Muscle layer of duodenum (tissue), 2 donors: ENCODE data around the gene BICD1.

ENCODE experiments used
- H3K27ac ChIP-seq: one replicate; pipeline ENCODE4 v1.7.0; 2013; ENCODE audit warnings: mild to moderate bottlenecking, low read length
- H3K27me3 ChIP-seq: one replicate; pipeline ENCODE4 v1.7.0; 2013; ENCODE audit warnings: low read depth, mild to moderate bottlenecking, control low read depth, low read length
- H3K36me3 ChIP-seq, 2 donors: one replicate each; pipeline ENCODE4 v1.7.0; 2013; ENCODE audit warnings: low read length in 2 of 2, control low read depth in 1 of 2, mild to moderate bottlenecking in 1 of 2; ENCODE audit not compliant: insufficient read depth in 2 of 2, control insufficient read depth in 1 of 2
- H3K4me1 ChIP-seq, 2 donors: one replicate each; pipeline ENCODE4 v1.7.0; 2013; ENCODE audit warnings: low read length in 2 of 2, mild to moderate bottlenecking in 2 of 2, control low read depth in 1 of 2, moderate library complexity in 1 of 2; ENCODE audit not compliant: insufficient read depth in 2 of 2, control insufficient read depth in 1 of 2
- H3K4me3 ChIP-seq, 2 donors: one replicate each; pipeline ENCODE4 v1.7.0; 2013; ENCODE audit warnings: low read length in 2 of 2, low read depth in 1 of 2, mild to moderate bottlenecking in 1 of 2
- H3K9me3 ChIP-seq, 2 donors: one replicate each; pipeline ENCODE4 v1.7.0; 2013; ENCODE audit warnings: low read length in 2 of 2, control low read depth in 1 of 2, mild to moderate bottlenecking in 1 of 2; ENCODE audit not compliant: control insufficient read depth in 1 of 2
- donor health status: healthy.

Gene BICD1

GRCh38 chr12:32148372-32148771 is 41.7 kb downstream of the BICD1 start:
- H3K27me3 ChIP-seq = no peaks in the 10 kb centered on the region
- no peaks in the 10 kb centered on the region for H3K9me3 ChIP-seq
- H3K4me3 ChIP-seq = no peak overlapping the region
- H3K4me1 ChIP-seq = no peaks in the 10 kb centered on the region
- H3K27ac ChIP-seq = no peak overlapping the region
- H3K36me3 ChIP-seq = no peaks in the 10 kb centered on the region

- H3K4me1 ChIP-seq = no peaks in the 10 kb centered on the region
- no peak overlapping the region for H3K27ac ChIP-seq
- no peaks in the 10 kb centered on the region for H3K9me3 ChIP-seq
- H3K27me3 ChIP-seq = no peaks in the 10 kb centered on the region
- H3K4me3 ChIP-seq = no peak overlapping the region
- H3K36me3 ChIP-seq = no peaks in the 10 kb centered on the region
These were observed 42.8 kb downstream of the BICD1 start for GRCh38 chr12:32149489-32149888.

DNA sequence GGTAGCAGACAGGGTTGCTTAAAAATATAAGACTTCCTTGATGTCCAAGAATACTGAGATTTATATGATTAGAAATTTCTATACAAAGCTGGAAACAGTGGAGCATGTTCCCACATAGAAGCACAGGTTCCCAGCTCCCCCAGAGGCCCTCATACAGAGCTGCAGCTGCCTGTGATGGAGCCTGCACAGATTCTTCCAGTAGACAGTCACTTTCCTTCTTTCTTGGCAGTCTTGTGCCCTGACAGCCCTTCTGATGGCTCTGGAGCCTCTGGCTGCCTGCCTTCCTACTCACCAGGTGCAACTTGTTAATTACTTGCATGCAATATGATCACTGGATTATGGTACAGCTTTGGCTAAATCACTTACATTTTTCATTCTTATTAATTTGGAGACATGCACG is 44.4 kb downstream of the BICD1 start:
- no peak overlapping the region for H3K4me3 ChIP-seq
- H3K27me3 ChIP-seq = no peaks in the 10 kb centered on the region
- H3K4me1 ChIP-seq = no peaks in the 10 kb centered on the region
- H3K36me3 ChIP-seq = no peaks in the 10 kb centered on the region
- H3K27ac ChIP-seq = no peak overlapping the region
- no peaks in the 10 kb centered on the region for H3K9me3 ChIP-seq

- Histone ChIP-seq H3K27ac (no peak overlapping the region), H3K9me3 (no peaks in the 10 kb centered on the region), H3K27me3 (no peaks in the 10 kb centered on the region), H3K4me1 (no peaks in the 10 kb centered on the region), H3K4me3 (no peak overlapping the region), H3K36me3 (no peaks in the 10 kb centered on the region)
These were observed 44.9 kb downstream of the BICD1 start for GRCh38 chr12:32151552-32151951.

DNA sequence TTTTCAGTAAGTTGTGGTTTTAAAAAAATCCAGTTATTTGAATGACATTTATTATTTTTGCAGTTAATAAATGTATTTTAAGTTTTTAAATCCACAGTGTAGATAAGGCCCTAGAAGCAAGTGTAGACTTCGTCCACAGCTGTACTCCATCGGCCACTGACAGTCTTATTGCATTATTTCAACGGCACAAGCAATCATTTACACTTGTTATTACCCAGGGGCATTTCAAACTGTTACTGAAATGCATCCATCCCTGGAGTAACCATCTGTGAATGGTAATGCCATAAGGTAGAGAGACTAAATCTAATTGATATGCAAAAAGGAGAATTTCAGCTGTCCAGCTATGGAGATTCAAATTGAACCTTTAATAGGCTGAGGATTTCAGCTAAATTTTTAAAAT is 48.4 kb downstream of the BICD1 start:
- Histone ChIP-seq H3K36me3 (no peaks in the 10 kb centered on the region), H3K27me3 (no peaks in the 10 kb centered on the region), H3K4me1 (peaks cover 0 to 3% of the 10 kb centered on the region in 2 donors), H3K4me3 (no peak overlapping the region), H3K27ac (no peak overlapping the region), H3K9me3 (no peaks in the 10 kb centered on the region)

- no peaks in the 10 kb centered on the region for H3K9me3 ChIP-seq
- no peak overlapping the region for H3K4me3 ChIP-seq
- no peaks in the 10 kb centered on the region for H3K36me3 ChIP-seq
- H3K4me1 ChIP-seq = peaks cover 0 to 3% of the 10 kb centered on the region in 2 donors
- H3K27me3 ChIP-seq = no peaks in the 10 kb centered on the region
- H3K27ac ChIP-seq = no peak overlapping the region
These were observed 49.4 kb downstream of the BICD1 start for GRCh38 chr12:32155961-32156529.

DNA sequence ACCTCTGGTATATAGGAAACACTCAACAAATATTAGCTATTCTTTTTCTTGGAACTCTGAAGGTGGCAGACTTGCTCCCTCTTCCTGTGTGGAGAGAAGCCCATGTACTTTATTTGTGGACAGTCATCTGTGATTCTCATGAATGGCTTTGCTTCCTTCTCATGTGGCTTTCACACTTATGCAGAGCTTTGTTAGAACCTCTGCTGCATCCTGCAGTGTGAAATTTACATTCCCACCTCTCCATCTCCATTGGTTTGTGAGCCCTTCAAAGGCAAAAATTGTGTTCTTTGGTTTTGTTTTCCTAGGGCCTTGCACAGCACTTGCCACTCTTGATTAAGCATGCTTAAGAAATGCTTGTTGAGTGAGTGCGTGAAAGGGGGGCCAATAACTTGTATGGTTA is 51.9 kb downstream of the BICD1 start:
- Histone ChIP-seq H3K36me3 (no peaks in the 10 kb centered on the region), H3K9me3 (no peaks in the 10 kb centered on the region), H3K4me3 (no peak overlapping the region), H3K4me1 (peaks cover 0 to 3% of the 10 kb centered on the region in 2 donors), H3K27me3 (no peaks in the 10 kb centered on the region), H3K27ac (no peak overlapping the region)

DNA sequence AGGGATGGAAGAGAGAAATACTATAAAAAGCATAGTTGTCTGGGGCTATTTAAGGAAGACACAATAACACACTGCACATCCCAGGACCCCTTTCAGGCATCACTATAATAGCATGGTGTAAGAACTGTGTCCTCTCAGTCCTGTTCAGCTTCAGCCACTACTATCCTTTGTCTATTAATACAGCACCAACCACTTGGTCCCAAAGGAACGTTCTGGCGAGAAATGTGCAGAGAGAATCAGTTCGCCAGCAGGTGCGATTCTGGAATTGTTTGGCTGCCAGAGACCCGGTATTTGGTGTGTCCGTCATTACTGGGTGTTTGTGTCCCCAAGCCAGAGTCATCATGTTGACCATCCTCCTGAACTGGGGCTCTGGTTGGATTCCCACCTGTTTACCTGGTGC is 52.7 kb downstream of the BICD1 start:
- no peaks in the 10 kb centered on the region for H3K27me3 ChIP-seq
- H3K4me1 ChIP-seq = peaks cover 0 to 3% of the 10 kb centered on the region in 2 donors
- no peak overlapping the region for H3K27ac ChIP-seq
- no peaks in the 10 kb centered on the region for H3K9me3 ChIP-seq
- H3K36me3 ChIP-seq = no peaks in the 10 kb centered on the region
- no peak overlapping the region for H3K4me3 ChIP-seq

GRCh38 chr12:32159925-32160324 is 53.3 kb downstream of the BICD1 start:
- H3K27me3 ChIP-seq = no peaks in the 10 kb centered on the region
- no peak overlapping the region for H3K4me3 ChIP-seq
- H3K4me1 ChIP-seq = peaks cover 0 to 3% of the 10 kb centered on the region in 2 donors
- no peaks in the 10 kb centered on the region for H3K36me3 ChIP-seq
- no peak overlapping the region for H3K27ac ChIP-seq
- H3K9me3 ChIP-seq = no peaks in the 10 kb centered on the region

GRCh38 chr12:32161058-32161457 is 54.4 kb downstream of the BICD1 start:
- Histone ChIP-seq H3K4me1 (peaks cover 0 to 3% of the 10 kb centered on the region in 2 donors), H3K9me3 (no peaks in the 10 kb centered on the region), H3K27ac (no peak overlapping the region), H3K4me3 (no peak overlapping the region), H3K36me3 (no peaks in the 10 kb centered on the region), H3K27me3 (no peaks in the 10 kb centered on the region)

- Histone ChIP-seq H3K36me3 (no peaks in the 10 kb centered on the region), H3K27ac (no peak overlapping the region), H3K4me1 (peaks cover 0 to 3% of the 10 kb centered on the region in 2 donors), H3K27me3 (no peaks in the 10 kb centered on the region), H3K9me3 (no peaks in the 10 kb centered on the region), H3K4me3 (no peak overlapping the region)
These were observed 56.9 kb downstream of the BICD1 start for GRCh38 chr12:32163596-32163995.

DNA sequence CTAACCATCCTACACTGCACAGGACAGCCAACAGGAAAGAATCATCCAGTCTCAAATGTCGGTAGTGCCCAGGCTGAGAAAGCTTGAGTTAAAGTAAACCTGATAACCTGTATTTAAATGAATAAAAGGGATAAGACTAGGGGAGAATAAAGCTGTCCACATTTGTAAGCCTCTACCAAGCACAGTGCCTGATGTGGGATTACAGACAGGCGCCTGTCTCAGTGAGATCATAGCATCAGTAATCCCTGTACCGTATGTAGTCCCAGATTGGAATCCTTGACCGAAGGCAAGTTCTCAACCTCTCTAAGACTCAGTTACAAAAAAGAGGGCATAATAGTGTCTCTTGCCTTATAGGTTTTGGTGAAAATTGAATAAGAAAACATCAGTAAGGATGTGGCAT is 59.9 kb downstream of the BICD1 start:
- no peaks in the 10 kb centered on the region for H3K27me3 ChIP-seq
- H3K36me3 ChIP-seq = no peaks in the 10 kb centered on the region
- H3K4me1 ChIP-seq = no peaks in the 10 kb centered on the region
- H3K4me3 ChIP-seq = no peak overlapping the region
- no peaks in the 10 kb centered on the region for H3K9me3 ChIP-seq
- no peak overlapping the region for H3K27ac ChIP-seq
